ENCODE results near the gene HOXD8.

The HOXD8 gene

DNA sequence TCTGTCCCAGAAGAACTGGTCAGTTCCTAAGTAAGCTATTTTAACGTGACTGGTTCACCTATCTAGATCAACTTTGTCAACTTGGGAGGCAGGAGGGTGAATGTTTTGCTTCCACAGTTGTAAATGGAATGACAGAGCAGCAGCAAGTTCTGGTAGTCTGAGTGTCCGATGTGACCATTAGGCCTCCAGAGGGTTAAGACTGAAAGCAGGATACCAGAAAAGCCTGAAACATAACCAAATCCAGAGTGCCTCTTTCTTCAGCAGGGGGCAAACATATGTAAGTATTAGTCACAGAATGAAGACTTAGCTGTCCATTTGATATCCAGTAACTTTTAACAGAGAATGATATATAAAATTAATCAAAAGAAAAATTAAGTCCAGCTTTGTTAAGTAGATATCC, 36.8 kb downstream of the HOXD8 start:
- CTCF ChIA-PET: no interaction called here

DNA sequence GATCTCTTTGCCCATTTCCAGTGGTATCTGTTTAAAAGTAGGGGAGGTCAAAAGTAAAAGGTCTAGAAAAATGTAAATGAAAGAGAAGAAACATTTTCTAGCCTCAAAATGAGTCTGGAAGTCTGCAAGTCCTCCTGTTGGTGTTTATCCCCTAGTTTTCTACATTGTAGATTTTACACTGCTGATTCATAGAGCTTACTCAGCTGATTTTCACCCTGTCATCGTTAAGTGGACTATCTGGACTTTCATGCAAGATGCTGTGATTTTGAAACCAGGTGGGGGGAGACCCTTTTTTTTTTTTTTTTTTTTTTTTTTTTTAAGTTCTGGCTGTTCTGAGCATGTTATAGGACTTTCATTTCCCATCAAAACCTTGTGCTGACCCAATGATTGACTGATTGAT, 37.9 kb downstream of the HOXD8 start:
- ChIA-PET POLR2A (no interaction called here), CTCF (no interaction called here)
- TF ChIP-seq, protein P1, sequence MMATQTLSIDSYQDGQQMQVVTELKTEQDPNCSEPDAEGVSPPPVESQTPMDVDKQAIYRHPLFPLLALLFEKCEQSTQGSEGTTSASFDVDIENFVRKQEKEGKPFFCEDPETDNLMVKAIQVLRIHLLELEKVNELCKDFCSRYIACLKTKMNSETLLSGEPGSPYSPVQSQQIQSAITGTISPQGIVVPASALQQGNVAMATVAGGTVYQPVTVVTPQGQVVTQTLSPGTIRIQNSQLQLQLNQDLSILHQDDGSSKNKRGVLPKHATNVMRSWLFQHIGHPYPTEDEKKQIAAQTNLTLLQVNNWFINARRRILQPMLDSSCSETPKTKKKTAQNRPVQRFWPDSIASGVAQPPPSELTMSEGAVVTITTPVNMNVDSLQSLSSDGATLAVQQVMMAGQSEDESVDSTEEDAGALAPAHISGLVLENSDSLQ (IDR thresholded peaks at IDR 0.05): no peak
- TF ChIP-seq SUZ12 (IDR thresholded peaks at IDR 0.05) (no peak), FOXA1 (IDR thresholded peaks at IDR 0.05) (no peak), NFRKB (IDR thresholded peaks at IDR 0.05) (no peak), CTBP1 (IDR thresholded peaks at IDR 0.05; ENCODE audit: borderline replicate concordance) (no peak)
- no peak for DNase-seq (ENCODE audit: extremely low spot score)

More for the DNA sequence above, 36.8 kb downstream of the HOXD8 start:
- DNase-seq (ENCODE audit: extremely low spot score): no peak
- TF ChIP-seq SUZ12 (IDR thresholded peaks at IDR 0.05) (no peak), ARNT (IDR thresholded peaks at IDR 0.05) (no peak), L3MBTL2 (conservative IDR thresholded peaks at IDR 0.05) (no peak), TARDBP (IDR thresholded peaks at IDR 0.05) (no peak), HDGF (IDR thresholded peaks at IDR 0.05; ENCODE audit: borderline replicate concordance) (no peak), FOXM1 (IDR thresholded peaks at IDR 0.05; ENCODE audit: borderline replicate concordance) (no peak), SP1 (IDR thresholded peaks at IDR 0.05) (no peak), LEF1 (IDR thresholded peaks at IDR 0.05; ENCODE audit: borderline replicate concordance) (no peak), ELF4 (IDR thresholded peaks at IDR 0.05) (no peak), CTBP1 (IDR thresholded peaks at IDR 0.05; ENCODE audit: borderline replicate concordance) (no peak), NFRKB (IDR thresholded peaks at IDR 0.05) (no peak), FOXA1 (IDR thresholded peaks at IDR 0.05) (no peak), FOXK2 (IDR thresholded peaks at IDR 0.05) (no peak), ZNF384 (IDR thresholded peaks at IDR 0.05) (no peak), BHLHE40 (IDR thresholded peaks at IDR 0.05; ENCODE audit: borderline replicate concordance) (no peak)
- TF ChIP-seq, protein P1 (IDR thresholded peaks at IDR 0.05): no peak
- POLR2A ChIA-PET: interaction anchor here (2.6 kb wide), 1 partner anchor 8 kb away, joined by 11 read pairs; no protein-coding TSS in a partner anchor

DNA sequence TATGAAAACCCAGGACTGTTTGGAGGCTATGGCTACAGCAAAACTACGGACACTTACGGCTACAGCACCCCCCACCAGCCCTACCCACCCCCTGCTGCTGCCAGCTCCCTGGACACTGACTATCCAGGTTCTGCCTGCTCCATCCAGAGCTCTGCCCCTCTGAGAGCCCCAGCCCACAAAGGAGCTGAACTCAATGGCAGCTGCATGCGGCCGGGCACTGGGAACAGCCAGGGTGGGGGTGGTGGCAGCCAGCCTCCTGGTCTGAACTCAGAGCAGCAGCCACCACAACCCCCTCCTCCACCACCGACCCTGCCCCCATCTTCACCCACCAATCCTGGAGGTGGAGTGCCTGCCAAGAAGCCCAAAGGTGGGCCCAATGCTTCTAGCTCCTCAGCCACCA, 39.7 kb downstream of the HOXD8 start:
- ChIA-PET POLR2A (interaction anchor here (0.9 to 1.2 kb wide), 3 partner anchors 9 to 100 kb away, joined by 3 read pairs; partner anchors contain the start of gene MTX2), CTCF (no interaction called here)
- no peak for TF ChIP-seq TARDBP (IDR thresholded peaks at IDR 0.05)
- TF ChIP-seq SP1 (IDR thresholded peaks at IDR 0.05): no peak
- no peak for TF ChIP-seq ZNF384 (IDR thresholded peaks at IDR 0.05)
- no peak for TF ChIP-seq LEF1 (IDR thresholded peaks at IDR 0.05; ENCODE audit: borderline replicate concordance)
- TF ChIP-seq NFRKB (IDR thresholded peaks at IDR 0.05): no peak
- DNase-seq (ENCODE audit: extremely low spot score): no peak

DNA sequence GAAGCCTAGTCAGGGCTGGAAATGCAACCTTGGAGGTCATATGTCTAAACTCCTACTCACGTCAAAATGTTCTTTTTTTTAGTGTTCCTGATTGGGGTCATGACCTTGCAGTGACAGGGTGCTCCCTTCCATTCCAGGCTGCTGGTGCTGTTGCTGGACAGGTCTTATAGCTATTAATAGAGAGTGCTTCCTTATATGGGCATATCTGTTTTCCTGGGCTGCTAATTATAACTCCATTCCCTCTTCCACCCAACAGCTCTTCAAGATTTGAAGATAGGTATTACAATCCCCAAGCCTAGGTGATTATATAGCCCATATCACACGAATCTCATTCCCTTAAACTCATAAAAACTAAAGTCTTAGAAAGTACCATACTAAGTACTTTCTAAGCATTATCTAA, 40.2 kb downstream of the HOXD8 start:
- ChIA-PET CTCF (no interaction called here), POLR2A (interaction anchor here (0.9 to 1.2 kb wide), 3 partner anchors 9 to 99 kb away, joined by 3 read pairs; partner anchors contain the start of gene MTX2)
- TF ChIP-seq ARNT (IDR thresholded peaks at IDR 0.05) (no peak), LEF1 (IDR thresholded peaks at IDR 0.05; ENCODE audit: borderline replicate concordance) (no peak), TARDBP (IDR thresholded peaks at IDR 0.05) (no peak), L3MBTL2 (conservative IDR thresholded peaks at IDR 0.05) (no peak), CTBP1 (IDR thresholded peaks at IDR 0.05; ENCODE audit: borderline replicate concordance) (no peak), SP1 (IDR thresholded peaks at IDR 0.05) (no peak), BHLHE40 (IDR thresholded peaks at IDR 0.05; ENCODE audit: borderline replicate concordance) (no peak), FOXK2 (IDR thresholded peaks at IDR 0.05) (no peak), ZNF384 (IDR thresholded peaks at IDR 0.05) (no peak), HDGF (IDR thresholded peaks at IDR 0.05; ENCODE audit: borderline replicate concordance) (no peak), NFRKB (IDR thresholded peaks at IDR 0.05) (no peak), FOXA1 (IDR thresholded peaks at IDR 0.05) (no peak)
- TF ChIP-seq, protein P1 (IDR thresholded peaks at IDR 0.05): no peak
- DNase-seq (ENCODE audit: extremely low spot score): no peak

DNA sequence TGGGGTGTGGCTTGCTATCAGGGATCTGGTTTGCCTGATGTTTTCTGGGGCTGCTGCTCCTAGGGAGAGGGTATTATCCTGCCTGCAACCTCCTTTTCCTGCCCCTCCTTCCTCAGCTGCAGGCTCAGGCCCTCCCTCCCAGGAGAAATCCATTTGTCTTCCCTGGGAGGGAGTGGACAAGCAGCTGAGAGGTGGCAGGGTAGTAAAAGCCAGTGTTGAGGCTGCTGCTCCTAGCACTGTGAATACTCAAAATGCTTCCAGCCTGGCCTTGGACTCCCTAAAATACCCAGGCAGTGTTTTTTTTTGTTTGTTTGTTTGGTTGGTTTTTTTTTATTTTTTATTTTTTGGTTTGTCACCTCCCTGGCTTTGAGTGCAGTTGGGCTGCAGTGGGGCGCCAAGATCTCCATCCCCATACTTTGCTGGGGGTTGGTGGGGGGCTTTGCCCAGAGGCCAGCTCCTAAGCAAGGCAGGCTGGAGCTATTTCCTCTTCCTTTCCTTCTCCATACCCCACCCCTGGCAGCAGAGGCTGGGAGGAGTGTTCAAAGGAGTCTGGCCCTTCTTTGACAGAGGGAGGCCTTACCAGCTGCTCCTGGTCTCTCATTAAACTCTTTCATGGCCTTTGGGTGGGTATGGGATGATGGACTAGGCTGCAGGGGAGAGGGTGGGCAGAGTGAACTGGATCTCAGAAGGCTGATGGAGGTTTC, 41.2 kb downstream of the HOXD8 start:
- POLR2A ChIA-PET: no interaction called here
- TF ChIP-seq FOXK2 (IDR thresholded peaks at IDR 0.05) (no peak), NFRKB (IDR thresholded peaks at IDR 0.05) (no peak), LEF1 (IDR thresholded peaks at IDR 0.05; ENCODE audit: borderline replicate concordance) (no peak), ELF4 (IDR thresholded peaks at IDR 0.05) (no peak), ARNT (IDR thresholded peaks at IDR 0.05) (no peak), HDGF (IDR thresholded peaks at IDR 0.05; ENCODE audit: borderline replicate concordance) (no peak), FOXM1 (IDR thresholded peaks at IDR 0.05; ENCODE audit: borderline replicate concordance) (no peak), CTBP1 (IDR thresholded peaks at IDR 0.05; ENCODE audit: borderline replicate concordance) (no peak)
- TF ChIP-seq, protein P1 (IDR thresholded peaks at IDR 0.05): no peak
- DNase-seq (ENCODE audit: extremely low spot score): no peak
- CTCF ChIA-PET: no interaction called here
